Hepatocyte (in vitro differentiated cells): ENCODE measurements around the gene LMF2.
A peak's percentile ranks its signal among the peaks of the same experiment; 100 is the strongest.

Source experiments
- CTCF ChIP-seq: fragments of 200-600 bp; sonication (generic); IDR thresholded peaks from 2 replicates; pipeline ENCODE4 v1.5.1; 2016; ENCODE audit warnings: antibody characterized with exemption, mild to moderate bottlenecking; ENCODE audit not compliant: poor library complexity
- EZH2 ChIP-seq: fragments of 200-600 bp; sonication (generic); IDR thresholded peaks from 2 replicates; pipeline ENCODE4 v1.6.1; 2016; ENCODE audit warnings: antibody characterized with exemption, mild to moderate bottlenecking, borderline replicate concordance

GRCh38 chr22:50544078-50544745 lies 36.7 kb upstream of the LMF2 start:
- TF ChIP-seq CTCF (peak; percentile 59), EZH2 (no peak)
